Measurements from ENCODE around the gene CD248.
"Not testable (repeated sequence)": the region's sequence is repeated elsewhere in the genome, so short reads cannot be mapped to it uniquely, and the experiment has no call there.

CD248 gene

DNA sequence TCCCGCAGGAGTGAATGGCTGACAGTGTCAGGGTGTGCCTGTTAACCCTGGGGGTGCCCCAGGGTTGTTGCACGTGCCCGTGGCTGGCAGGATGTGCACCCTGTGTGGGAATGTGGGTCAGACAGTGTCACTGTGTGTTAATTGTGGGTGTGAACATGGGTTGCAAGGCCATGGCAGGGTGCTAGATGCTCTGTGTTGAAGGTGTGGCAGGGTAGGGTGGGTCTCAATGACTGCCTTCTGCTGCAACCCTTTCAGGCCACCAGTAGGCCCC, 11.1 kb upstream of the CD248 start:
- no peak for DNase-seq

DNA sequence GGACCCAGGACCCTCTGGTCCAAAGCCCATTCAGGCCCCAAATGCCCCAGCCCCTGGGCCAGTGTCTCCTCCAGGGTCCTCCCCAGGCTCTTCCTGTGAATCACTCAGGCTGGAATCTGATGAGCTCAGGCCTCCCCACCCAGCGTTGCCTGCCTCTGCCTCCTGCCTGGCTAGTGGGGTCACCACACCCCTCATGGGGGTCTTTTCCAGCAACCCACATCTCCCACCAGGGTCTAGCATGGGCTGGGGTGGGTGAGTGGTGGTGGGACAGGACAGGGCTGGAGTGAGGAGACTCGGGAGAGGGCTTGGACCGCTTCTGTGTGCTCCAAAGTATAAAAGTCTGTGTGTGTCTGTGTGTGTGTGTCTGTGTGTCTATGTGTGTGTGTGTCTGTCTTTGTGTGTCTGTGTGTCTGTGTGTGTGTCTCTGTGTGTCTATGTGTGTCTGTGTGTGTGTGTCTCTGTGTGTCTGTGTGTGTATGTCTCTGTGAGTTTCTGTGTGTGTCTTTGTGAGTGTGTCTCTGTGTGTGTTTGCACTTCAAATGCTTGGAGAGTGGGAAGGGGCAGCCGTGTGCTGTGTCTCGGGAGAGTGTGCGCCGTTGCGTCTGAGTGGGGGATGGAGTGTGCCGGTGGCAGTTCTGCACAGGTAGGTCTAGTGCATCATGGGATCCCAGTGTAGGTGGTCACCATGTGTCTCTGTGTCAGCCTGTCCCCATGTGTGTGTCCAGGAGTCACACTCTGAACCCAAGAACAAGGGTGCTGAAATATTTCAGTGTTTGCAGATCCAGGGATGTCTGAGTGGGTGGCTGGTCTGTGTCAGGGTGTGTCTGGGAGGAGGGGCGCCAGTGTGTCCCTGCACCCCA, 10.6 kb upstream of the CD248 start:
- no peak for DNase-seq

DNA sequence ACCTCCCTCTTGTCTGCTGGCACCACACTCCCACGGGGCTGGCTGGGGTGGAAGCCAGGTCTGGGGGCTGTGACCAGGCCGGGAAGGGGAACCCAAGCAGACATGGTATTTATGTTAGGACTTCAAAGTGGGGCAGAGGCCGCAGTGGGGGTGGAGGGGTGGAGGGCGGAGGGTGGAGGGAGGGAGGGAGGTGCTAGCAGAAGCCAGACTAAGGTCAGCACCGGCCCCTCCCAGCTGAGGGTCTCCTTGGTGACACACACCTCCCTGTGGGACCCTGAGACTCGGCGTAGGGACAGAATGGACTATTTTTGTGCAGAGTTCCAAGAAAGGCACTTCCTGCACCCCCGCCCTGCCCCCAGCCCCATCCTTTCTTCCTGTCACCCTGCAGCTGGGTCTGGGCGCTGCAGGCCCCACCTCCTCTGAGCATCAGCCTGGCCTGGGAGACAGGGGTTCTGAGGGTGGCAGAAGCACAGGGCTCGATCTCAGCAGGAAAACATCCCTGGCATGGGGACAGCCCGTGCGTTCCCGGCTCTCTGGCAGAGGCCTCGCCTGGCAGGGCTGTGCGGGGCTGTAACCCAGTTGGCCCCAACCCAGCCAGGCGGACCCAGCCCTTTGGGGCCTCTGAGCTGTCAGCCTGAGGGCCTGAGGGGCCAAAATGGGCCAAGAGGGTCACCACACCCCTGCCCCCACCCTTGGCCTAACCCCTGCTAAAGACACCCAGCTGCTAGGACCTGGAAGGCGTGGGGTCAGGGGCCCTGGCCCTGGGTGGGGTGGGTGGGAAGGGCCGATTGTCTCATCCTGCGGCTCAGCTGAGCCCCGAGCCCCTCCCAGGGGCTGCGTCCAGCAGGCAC, 9.6 kb upstream of the CD248 start:
- DNase-seq = no peak

DNA sequence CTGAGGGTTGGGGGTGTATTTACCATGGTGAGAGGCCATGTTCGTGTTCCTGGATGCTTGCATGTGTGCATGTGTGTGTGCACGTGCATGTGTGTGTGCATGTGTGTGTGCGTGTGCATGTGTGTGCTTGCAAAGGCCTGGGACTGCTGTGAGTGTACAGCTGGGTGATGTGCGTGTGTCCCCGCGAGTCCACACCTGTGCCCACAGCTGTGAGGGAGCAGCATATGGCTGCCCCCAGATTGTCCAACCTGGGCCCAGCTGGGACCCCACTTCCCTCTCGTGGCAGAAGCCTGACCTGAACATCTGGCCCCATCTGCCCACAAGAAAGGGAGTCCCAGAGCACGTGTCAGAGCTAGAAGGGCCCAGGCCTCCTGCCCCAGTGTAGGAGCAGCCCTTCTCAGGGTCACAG, 8.4 kb upstream of the CD248 start:
- no peak for DNase-seq

DNA sequence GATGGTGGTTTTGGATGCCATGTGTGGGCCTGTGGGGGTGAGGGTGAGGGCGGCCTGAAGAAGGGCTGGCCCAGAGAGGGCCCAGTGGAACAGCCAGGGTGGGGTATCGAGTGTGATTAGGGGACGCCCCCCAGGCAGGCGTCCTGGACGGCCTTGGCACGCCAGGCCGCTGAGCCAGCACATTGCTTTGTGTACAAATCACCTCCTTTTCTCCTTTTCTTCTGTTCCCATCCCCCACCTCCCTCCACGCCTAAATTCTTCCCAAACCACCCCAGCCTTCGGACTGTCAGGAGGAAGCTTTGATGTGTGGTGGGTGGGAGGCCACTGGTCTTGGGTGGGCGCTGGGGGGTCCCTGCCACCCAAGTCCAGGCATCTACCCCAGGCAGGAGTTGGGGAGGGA, 7.8 kb upstream of the CD248 start:
- no peak for DNase-seq

DNA sequence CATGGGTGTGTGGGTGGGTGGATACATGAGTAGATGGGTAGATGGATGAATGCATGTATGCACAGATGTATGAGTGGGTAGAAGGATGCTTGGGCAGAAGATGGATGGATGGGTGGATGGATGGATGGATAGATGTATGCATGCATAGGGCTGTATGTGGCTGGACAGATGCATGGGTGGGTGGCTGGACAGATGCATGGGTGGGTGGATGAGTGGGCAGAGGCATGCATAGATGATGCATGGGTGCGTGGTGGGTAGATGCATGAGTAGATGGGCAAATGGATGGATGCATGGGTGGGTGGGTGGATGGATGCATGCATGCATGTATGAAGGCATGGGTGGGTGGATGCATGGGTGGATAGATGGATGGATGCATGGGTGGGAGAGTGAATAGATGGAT, 6.8 kb upstream of the CD248 start:
- DNase-seq = no peak

DNA sequence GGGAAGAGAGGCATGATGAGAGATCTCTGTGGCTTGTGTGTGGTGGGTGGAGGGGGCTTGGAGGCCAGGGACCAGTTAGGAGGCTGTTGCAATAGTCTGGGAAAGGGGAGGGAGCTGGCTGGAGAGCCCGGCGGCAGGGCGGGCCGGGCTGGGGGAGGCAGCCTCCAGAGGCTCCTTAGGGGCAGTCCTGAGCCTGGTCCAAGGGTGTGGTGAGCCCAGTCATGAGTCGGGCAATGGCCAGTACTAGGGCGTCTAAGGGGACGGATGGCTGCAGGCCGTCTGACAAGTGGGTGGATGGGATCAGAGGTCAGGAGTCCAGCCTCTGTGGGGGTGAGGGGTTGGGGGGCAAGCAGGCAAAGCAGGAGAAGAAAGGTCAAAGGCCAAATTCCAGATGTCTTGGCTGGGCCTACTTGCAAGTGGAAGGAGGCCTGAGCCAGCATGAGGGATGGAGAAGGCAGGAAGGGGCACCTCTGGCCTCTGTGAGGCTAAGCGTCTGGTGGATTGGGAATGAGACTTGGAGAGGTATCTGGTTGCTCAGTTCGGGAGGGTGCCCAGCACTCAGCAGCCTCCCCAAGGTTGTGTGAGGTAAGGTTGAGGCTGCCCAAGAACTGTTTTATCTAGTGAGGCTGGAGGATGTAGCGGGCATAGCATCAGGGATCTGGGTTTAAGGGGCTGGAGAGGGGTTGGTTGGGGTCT, 6.0 kb upstream of the CD248 start:
- no peak for DNase-seq

DNA sequence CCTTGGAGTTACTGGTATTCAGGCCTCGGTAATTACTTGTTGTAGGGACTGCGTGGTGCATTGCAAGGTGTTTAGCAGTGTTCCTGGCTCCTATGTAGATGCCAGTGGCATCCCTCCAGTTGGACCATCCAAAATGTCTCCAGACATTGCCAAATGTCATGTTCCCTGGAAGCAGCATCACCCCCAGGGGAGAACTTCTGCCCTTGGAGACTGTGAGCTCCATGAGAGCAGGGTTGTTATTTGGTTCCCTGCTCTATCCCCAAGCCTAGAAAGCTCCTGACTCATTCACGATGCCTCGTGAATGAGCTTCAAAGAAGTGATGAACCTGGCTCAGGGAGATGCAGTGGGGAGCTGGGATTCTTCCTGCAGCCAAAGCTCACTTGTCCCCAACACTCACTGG, 4.8 kb upstream of the CD248 start:
- no peak for DNase-seq

DNA sequence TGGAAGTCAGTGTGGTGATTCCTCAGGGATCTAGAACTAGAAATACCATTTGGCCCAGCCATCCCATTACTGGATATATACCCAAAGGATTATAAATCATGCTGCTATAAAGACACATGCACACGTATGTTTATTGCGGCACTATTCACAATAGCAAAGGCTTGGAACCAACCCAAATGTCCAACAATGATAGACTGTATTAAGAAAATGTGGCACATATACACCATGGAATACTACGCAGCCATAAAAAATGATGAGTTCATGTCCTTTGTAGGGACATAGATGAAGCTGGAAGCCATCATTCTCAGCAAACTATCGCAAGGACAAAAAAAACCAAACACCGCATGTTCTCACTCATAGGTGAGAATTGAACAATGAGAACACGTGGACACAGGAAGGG, 3.9 kb upstream of the CD248 start:
- not testable (repeated sequence) for DNase-seq

DNA sequence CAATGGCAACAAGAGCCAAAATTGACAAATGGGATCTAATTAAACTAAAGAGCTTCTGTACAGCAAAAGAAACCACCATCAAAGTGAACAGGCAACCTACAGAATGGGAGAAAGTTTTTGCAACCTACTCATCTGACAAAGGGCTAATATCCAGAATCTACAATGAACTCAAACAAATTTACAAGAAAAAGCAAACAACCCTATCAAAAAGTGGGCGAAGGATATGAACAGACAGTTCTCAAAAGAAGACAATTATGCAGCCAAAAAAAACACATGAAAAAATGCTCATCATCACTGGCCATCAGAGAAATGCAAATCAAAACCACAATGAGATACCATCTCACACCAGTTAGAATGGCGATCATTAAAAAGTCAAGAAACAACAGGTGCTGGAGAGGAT, 3.4 kb upstream of the CD248 start:
- DNase-seq = not testable (repeated sequence)

DNA sequence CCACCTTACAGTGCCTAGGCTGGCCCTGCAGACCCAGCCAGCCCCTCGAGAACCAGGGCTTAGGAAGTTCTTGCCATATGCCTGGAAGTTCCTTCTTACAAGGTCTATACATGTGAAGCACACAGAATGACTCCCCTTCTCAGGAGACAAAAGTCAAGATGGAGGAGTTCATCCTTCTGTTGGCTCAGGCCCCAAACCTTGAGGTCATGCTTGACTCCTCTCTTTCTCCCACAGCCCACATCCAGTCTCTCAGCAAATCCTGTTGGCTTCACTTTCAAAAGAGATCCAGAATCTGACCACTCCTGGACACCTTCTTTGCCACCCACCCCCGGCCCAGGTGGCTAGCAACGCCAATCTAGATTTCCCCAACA, 1.7 kb upstream of the CD248 start:
- no peak for DNase-seq

DNA sequence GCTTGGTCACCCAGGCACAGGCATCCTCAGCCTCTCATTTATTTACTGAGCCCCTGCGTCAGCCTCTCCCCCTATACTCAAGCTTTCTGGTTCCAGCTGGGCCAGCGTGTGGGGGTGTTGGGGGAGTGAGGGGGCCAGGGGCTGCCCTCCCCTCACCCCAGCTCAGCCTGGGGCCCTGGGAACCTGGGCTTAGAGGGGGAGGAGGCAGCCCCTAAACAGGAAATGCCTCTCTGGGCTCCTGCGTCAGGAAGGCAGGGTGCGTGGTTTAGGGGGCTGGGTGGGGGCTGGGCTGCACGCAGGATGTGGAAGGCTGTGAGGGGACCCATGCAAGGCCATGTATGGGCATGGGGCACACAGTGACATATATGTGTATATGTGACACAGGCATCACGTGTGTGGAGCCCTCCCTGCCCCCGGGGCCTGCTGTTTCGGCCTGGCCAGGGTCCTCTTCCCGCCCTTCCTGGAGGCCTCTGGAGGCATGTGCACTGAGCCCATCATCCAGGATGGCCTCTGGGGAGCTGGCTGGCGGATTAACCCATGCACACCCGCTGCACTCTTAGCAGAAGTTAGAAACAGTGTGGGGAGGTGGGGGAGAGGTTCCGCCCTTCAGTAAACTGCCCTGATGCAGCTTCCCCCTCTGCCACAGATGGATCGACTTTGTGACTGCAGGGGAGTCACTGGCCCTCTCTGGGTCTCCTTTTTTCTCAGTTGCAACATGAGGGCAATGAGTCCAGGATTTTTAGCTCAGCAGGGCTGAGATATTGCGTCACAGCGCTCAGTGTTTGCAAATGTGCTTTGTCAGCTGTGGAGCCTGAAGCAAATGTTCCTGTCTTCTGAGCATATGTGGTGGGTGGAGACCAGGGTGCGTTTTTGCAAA, 1.1 kb upstream of the CD248 start:
- DNase-seq = no peak

DNA sequence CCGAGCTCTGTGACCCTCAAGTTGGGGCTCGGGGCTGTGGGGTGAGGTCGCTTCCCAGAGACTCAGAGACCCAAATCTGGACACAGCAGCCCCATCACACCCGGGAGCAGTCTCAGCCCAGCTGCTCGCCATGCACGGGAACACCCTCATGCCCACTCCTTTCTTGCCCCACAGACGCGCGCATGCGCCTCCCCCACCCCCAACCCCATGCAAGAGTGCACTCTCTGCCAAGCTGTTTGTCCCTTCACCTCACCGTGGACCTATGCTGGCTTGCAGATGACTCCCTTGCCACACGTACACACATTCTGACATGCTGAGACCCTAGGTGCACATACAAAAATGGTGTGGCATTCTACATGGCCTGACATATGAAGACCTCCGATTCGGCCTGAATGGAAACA, 478 bp upstream of the CD248 start:
- no peak for DNase-seq

DNA sequence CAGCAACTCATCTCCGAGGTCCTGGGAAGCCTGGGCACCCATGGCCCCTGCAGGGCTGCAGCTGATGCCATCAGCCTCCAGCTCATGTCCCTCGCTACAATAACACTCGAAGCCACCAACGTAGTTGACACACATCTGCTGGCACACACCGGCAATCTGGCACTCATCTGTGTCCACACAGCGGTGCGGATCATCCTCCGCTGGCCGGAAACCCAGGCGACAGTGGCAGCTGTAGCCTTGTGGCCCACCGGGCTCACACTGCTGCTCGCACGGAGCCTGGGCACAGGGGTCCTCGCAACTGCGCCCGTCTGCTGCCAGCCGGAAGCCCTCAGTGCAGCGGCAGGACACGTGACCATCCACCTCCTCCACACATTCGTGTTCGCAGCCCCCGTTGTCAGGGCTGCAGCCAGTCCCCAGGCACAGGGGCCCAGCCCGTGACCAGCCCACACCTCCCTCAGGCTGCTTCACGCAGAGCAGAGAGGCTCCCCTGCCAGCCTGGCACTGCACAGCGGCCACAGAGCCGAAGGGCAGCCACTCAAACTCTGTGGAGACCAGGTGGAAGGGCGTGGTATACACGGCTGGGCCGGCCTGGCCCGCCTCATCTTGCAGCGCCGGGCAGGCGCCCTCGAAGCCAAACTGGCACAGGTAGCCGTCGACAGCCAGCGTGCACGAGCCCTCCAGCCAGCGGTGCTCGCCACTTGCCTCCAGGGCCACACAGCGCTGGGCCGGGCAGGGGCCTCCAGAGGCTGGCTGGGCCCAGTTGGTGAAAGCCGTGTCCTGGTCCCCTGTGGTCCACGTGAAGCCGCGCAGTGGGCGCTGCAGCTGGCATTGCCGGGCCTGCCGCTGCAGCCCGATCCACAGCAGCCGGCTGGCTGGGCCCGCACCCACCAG, 678 bp downstream of the CD248 start:
- DNase-seq = no peak

DNA sequence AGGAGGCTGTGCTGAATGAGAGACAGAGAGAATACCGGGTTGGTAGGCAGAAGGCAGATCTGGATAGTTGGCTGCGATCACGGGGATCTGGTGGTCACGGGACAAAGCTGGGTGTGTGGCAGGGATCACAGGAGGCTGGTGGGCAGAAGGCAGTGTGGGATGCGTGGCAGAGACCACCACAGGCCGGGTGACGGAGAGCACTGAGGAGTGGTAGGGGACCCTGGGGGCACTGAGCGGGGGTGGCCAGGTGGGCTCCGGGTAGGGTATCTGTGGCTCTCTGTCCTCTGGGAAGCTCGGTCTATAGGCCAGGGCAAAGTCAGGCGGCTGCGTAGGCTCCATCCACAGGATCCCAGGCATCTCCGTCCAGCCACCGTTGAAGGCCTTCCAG, 1.4 kb downstream of the CD248 start:
- DNase-seq = no peak

DNA sequence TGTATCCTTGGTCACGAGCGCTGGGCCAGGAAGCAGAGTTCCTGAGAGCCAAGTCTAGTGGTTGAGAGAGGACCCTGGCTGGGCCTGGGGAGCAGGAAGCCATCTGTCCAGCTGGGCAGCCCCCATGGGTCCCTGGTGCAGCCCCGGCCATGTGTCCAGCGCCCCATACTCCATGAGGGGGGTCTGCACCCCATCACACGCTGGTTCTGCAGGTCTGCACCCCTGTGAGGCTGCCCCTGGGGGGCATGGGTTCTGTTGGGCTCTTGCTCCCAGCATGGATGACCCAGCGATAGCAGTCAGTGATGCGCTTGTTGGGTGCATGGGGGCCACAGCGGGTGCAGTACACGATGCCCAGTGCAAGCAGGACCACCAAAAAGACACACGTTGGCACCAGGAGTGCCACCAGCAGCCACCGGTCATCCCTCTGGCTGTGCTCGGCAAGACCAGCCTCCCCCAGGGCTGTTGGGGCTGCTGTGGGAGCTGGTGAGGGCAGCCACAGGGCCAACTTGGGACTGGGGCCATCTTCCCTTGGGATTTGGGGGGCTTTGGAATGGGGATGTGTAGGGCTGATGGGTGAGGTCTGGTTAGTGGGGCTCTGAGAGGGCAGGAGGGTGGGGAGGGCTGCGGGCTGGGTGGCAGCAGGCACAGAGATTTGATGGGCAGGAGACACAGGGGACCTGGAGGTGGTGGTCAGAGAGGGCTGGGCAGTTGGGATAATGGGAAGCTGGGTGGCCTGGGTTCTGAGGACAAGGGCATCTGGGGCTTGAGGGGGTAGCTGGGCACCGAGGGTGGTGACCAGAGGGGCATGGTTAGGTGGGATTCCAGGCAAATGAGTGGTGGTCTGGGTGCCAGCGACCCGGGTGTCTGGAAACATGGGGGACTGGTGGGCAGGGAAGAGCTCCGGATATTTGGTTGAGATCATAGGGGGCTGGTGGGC, 2.0 kb downstream of the CD248 start:
- no peak for DNase-seq

DNA sequence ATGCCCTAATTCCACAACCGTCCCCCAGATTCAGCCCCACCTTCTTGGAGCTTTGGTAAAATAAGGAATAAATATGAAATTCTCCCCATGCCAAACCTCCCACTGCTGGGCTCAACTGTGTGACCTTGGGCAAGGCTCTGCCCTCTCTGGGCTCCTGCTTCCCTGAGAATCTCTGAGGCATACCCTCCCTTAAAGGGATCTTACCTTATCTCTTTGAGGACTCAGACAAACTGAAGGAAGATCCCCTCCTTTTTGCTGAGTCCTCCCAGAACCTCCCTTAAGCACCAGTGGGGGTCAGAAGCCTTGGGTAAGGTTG, 2.7 kb downstream of the CD248 start:
- no peak for DNase-seq

DNA sequence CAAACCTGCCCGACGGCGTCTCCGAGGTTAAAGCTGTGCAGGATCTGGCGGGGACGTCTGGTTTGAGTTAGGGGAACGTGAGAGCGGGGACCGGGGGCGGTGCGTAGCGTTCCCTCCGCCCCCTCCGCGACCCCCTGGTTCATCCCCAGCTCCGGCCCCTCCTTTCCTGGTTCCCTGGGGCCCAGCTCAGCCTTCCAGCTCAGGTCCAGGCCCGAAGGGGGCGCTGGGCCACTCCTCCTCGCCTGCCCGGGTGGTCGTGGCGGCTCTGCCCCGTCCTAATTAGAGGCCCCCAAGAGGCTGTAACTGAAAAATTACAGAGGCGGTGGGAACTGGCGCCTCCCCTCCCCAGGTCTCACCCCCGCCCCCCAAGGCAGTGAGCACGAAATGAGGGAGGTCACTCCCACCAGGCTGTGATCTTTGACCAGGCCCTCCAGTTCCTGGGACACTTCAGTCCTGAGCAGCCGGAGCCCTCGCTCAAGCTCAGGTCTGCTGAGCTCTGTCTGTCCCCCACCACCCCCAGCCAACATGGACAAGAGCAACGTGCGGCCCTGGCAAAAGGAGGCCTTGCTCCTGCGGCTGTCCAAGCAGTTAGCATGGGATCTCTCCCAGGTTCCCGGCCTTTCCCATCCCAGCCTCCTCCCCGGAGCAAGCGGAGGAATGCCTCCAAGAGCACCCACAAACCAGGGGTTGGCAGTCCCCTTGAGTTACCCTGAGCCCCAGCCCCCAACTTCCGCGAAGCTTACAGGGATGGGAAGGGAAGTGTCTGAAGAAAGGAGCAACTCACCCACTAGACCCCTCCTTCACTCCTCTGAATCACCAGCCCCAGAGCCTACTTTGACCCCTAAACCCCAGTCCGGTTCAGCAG, 3.3 kb downstream of the CD248 start:
- DNase-seq = no peak

DNA sequence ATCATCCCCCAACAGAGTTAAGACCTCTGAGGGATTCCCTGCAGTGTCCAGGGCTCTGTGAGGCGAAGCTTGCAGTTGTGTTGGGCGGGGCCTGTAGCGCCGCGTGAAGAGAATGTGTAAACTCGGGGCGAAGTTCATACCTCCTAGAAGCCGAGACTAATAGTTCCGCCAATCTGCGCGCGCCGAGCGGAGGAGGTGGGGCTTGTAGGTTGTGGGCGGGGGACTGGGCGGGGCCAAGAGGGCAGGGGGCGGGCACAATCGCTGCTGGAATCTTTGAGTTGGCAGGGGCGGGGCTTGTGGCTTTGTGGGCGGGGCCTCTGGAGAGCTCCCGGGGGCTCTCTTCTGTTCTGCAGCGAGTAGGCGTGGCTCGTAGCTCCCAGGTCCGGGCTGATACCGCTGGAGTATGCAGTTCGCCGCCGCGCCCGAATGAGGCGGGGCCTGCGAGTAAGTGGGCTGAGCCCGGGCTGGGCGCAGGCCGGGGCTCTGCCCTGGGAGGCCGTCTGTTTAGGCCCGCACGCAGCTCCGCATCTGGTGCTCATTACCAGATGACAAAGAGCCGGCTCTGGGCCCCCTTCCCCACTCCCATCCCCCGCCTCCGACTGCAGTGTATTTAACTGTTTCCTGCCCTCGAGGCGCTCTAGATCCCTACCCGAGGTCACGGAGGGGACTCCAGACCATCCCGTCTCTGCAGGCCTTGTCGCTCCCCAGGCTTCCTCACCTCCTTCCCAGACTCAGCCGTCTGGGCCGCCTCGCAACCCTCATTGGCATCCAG, 4.1 kb downstream of the CD248 start:
- peak; percentile 94 for DNase-seq

All from NCI-H1436 (cell line).